Left lung (tissue), 10 donors: ENCODE measurements around the gene C22orf31. TPM values are rescaled to one million over a fixed set of nuclear protein-coding genes. Genes with fewer than 3 reads are reported as not detected.

ENCODE experiments used
- ATAC-seq: fragments of 200-7000 bp; cut with Tn5 transposase; one replicate; pipeline ENCODE4 v1.9.1; 2020; ENCODE audit warnings: moderate library complexity
- DNase-seq, 4 donors: peaks; one replicate each; pipeline ENCODE4 v3.0.0-alpha.2; 2013 to 2020
- H3K27ac ChIP-seq, 2 donors: fragments of 200-600 bp; sonication (generic) in 1 of 2; one replicate each; pipeline versions ENCODE4 v1.5.0 to v1.8.0; 2020 to 2021
- H3K27me3 ChIP-seq, 2 donors: fragments of 200-600 bp; sonication (generic) in 1 of 2; one replicate each; pipeline versions ENCODE4 v1.5.0 to v1.8.0; 2020 to 2021
- H3K36me3 ChIP-seq, 2 donors: fragments of 200-600 bp; sonication (generic) in 1 of 2; one replicate each; pipeline versions ENCODE4 v1.5.0 to v1.8.0; 2020 to 2021
- H3K4me1 ChIP-seq, 2 donors: fragments of 200-600 bp; one replicate each; pipeline ENCODE4 v1.8.0; 2021
- H3K4me3 ChIP-seq, 2 donors: fragments of 200-600 bp; sonication (generic) in 1 of 2; one replicate each; pipeline versions ENCODE4 v1.5.0 to v1.8.0; 2020 to 2021; ENCODE audit warnings: mild to moderate bottlenecking in 1 of 2
- H3K9me3 ChIP-seq, 2 donors: fragments of 200-600 bp; sonication (generic) in 1 of 2; one replicate each; pipeline versions ENCODE4 v1.5.0 to v1.8.0; 2020 to 2021
- intact Hi-C, 2 donors: fragments of 100-400 bp; cut with DNase I; formaldehyde crosslinking; loops; one replicate each; pipeline versions ENCODE4 v1.11.2 to v1.14.2; 2022
- polyA plus RNA-seq, 6 donors: library from polyadenylated mRNA; unstranded; fragments of 120-200 nt; gene quantifications; one replicate each; pipeline ENCODE4 v1.2.1, GENCODE V29; 2013; ENCODE audit not compliant: insufficient read length in 6 of 6
- total RNA-seq, 2 donors: library from RNA; stranded (reverse); fragmentation: NEBNext Ultra II Directional; extraction: Animal tissue kit (Norgen Biotek cat#: 25700); gene quantifications; one replicate each; pipeline ENCODE4 v1.2.1, GENCODE V29; 2021
- TF ChIP-seq, protein P1 (sequence below), 2 donors: fragments of 200-600 bp; sonication (generic) in 1 of 2; IDR thresholded peaks; one replicate each; pipeline versions ENCODE4 v1.5.0 to v1.8.0; 2021; ENCODE audit warnings: antibody characterized with exemption in 2 of 2
- donor health status: DM: no; HTN: yes; CAD: no.
- donor health status: DM: no; HTN: no; CAD: no.

C22orf31 gene
- total and polyA plus RNA-seq, 8 donors = 0.29 to 1.6 (median 1.1) TPM; not detected in 1

DNA sequence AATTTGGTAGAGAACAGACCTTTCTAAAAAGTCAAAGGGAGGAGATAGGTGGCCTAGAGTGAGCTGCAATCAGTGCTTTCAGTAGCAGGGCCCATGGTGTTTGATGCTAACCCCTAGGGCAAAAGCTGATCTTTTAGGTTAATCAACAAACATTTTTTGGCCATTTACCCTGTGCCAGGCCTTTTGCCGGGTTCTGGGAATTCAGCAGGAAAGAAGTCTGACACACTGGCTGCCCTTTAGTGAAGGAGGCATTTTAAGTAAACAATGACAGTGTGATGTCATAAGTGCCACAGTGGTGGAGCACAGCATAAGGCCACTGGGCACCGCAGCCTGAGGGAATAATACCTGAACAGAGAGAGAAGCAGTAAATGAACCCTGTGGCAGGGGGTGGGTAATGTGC, 29.0 kb downstream of the C22orf31 start:
- Histone ChIP-seq H3K4me3 (no peak overlapping the region), H3K36me3 (no peaks in the 10 kb centered on the region), H3K9me3 (no peaks in the 10 kb centered on the region), H3K27ac (peak overlapping the region; percentile 81 to 95), H3K27me3 (peaks cover 0 to 36% of the 10 kb centered on the region in 2 donors), H3K4me1 (peaks cover 19 to 36% of the 10 kb centered on the region in 2 donors)
- intact Hi-C loops = no loop called here
- TF ChIP-seq, protein P1, sequence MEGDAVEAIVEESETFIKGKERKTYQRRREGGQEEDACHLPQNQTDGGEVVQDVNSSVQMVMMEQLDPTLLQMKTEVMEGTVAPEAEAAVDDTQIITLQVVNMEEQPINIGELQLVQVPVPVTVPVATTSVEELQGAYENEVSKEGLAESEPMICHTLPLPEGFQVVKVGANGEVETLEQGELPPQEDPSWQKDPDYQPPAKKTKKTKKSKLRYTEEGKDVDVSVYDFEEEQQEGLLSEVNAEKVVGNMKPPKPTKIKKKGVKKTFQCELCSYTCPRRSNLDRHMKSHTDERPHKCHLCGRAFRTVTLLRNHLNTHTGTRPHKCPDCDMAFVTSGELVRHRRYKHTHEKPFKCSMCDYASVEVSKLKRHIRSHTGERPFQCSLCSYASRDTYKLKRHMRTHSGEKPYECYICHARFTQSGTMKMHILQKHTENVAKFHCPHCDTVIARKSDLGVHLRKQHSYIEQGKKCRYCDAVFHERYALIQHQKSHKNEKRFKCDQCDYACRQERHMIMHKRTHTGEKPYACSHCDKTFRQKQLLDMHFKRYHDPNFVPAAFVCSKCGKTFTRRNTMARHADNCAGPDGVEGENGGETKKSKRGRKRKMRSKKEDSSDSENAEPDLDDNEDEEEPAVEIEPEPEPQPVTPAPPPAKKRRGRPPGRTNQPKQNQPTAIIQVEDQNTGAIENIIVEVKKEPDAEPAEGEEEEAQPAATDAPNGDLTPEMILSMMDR (IDR thresholded peaks at IDR 0.05) = no peak
- DNase-seq = no peak
- ATAC-seq = peak; percentile 45

DNA sequence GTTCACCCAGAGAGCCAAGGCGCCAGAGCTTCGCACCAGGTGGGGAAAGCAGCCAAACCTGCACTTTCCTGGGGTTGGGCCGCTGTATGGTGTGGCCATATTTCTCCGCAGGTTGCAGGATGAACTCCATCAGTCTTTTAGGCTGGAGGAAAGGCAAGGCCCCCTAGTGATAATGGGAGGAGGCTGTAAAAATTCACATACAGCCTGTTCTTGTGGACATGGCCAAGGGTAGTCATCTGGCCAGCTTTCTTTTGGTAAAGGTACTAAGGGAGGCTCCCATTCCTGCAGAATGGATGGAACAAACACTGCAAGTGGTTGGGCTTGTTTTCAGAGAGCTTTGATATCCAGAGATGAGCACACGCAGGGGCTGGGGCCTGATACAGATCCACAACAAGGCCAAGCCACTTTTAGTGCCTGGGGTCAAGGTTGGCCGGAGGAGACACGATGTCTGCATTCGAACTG, 29.6 kb downstream of the C22orf31 start:
- peak overlapping the region; percentile 81 to 95 for H3K27ac ChIP-seq
- ATAC-seq (no peak), DNase-seq (no peak)
- H3K27me3 ChIP-seq = peaks cover 0 to 36% of the 10 kb centered on the region in 2 donors
- H3K4me3 ChIP-seq = peak overlapping the region in 1 of 2 donors; percentile 13
- H3K36me3 ChIP-seq = no peaks in the 10 kb centered on the region
- H3K9me3 ChIP-seq = no peaks in the 10 kb centered on the region
- TF ChIP-seq, protein P1 (IDR thresholded peaks at IDR 0.05) = no peak
- intact Hi-C loops = no loop called here
- peaks cover 17 to 36% of the 10 kb centered on the region in 2 donors for H3K4me1 ChIP-seq

DNA sequence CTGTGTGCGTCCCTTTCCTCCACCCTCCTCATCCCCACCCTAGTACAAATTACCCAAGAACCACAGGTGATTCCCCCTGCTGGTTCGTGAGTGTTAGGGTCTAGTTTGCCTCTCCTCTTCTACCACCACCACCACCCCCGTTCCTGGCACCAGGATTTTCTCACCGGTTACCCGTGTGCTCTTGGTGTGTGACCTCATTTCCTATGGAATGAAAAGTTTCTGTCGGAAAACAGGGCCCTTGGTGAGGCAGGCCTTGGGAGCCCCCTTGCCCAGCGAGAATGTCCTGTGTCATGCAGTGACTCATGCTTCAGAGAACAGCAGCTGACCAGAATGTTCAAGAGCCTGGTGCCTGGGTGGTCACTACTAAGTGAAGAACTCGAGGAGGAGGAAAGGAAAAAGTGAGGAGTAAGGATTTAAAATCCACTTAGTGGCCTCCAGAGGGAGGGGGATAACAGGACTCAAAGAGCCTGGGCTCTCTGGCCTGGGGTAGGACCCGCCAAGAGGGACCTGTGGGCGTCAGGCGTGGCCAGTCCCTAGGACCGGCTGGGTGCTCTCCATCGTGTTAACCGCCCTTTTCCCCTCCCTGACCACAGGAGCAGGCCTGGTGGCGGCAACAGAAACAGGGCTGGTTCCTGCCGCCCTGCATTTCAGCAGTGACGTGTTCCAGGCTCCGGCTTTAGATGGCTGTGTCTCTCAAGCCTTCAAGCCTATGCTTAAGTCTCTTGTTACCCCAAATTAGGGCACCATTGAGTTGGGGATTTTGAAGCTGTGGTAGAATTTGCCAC, 30.2 kb downstream of the C22orf31 start:
- H3K27ac ChIP-seq = peak overlapping the region; percentile 81 to 95
- TF ChIP-seq, protein P1 (IDR thresholded peaks at IDR 0.05) = no peak
- H3K4me1 ChIP-seq = peaks cover 15 to 36% of the 10 kb centered on the region in 2 donors
- peak overlapping the region; percentile 28 to 34 for H3K4me3 ChIP-seq
- no peaks in the 10 kb centered on the region for H3K36me3 ChIP-seq
- DNase-seq = peak; percentile 36 to 81 (median 79)
- peak; percentile 72 for ATAC-seq
- H3K9me3 ChIP-seq = no peaks in the 10 kb centered on the region
- intact Hi-C loops = no loop called here
- H3K27me3 ChIP-seq = peaks cover 0 to 36% of the 10 kb centered on the region in 2 donors

DNA sequence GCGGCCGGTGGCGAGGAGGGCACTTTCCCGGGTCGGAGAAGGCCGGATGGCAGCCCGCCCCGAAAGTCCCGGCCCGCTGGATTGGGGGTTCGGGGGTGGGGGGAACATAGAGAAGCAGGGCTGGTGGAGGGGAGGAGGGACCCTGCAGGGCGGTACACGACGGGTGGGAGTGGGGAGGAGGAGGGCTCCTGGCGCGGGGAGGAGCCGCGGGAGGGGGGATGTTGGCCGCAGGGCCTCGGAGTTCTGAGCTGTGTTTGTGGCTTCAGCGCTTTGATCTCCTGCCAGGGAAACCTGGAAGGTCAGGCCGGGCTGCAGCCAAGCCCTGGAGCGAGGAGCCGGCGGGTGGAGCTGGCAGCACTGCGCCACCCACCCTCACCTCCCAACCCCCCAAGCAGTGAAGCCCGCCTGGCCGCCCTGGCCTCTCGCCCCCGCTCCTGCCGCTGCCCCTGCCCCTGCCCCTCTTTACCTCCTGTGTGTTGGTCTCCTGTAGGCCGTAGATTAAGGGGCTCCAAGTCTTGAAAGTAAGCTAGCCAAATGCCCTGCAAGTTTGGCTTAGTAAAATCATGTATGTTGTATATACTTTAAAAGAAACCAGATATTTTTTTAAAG, 30.9 kb downstream of the C22orf31 start:
- DNase-seq (peak; percentile 54 to 88 (median 84)), ATAC-seq (peak; percentile 83)
- Histone ChIP-seq H3K27ac (peak overlapping the region; percentile 81 to 95), H3K4me3 (peak overlapping the region; percentile 28 to 34), H3K4me1 (peaks cover 15 to 36% of the 10 kb centered on the region in 2 donors), H3K27me3 (peaks cover 0 to 36% of the 10 kb centered on the region in 2 donors), H3K36me3 (no peaks in the 10 kb centered on the region), H3K9me3 (no peaks in the 10 kb centered on the region)
- TF ChIP-seq, protein P1 (IDR thresholded peaks at IDR 0.05) = no peak
- intact Hi-C loops = no loop called here

DNA sequence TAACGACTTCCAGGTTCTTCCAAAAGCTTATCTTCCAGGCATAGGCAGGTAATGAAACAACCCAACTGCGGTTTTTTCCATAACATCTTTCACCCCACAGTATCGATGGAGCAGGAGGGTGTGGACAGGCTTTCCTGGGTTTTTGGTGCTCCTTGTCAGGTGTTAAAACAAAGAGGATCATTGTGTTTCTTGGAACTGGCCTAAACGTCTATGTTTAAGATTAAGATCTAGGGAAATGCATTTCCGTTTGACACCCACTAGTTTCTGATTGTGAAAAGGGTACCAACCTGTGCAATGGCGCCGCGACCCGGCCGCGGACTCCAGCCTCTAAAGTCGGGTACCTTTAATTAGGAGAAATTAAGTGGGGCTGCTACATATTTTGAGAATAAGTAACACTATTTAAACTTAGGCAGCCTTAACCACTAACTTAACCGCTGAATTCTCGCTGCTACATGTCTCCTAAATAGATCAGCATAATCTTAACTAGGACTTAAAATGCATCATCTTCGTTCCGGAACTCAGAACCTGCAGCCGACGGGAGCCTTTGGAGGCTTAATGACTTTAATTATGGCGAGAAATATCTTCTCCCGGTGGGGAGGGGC, 31.5 kb downstream of the C22orf31 start:
- peak overlapping the region; percentile 81 to 95 for H3K27ac ChIP-seq
- H3K9me3 ChIP-seq = no peaks in the 10 kb centered on the region
- intact Hi-C loops = no loop called here
- no peaks in the 10 kb centered on the region for H3K36me3 ChIP-seq
- DNase-seq (no peak), ATAC-seq (peak; percentile 1)
- H3K27me3 ChIP-seq = peaks cover 0 to 36% of the 10 kb centered on the region in 2 donors
- H3K4me1 ChIP-seq = peaks cover 15 to 36% of the 10 kb centered on the region in 2 donors
- peak overlapping the region; percentile 28 to 34 for H3K4me3 ChIP-seq
- TF ChIP-seq, protein P1 (IDR thresholded peaks at IDR 0.05) = no peak
